Kidney capillary endothelial cell (primary cell): ENCODE data around the gene CCDC17.

Experiments
- DNase-seq: peaks from one replicate; pipeline ENCODE4 v3.0.0-alpha.2; 2018; ENCODE audit warnings: low spot score

Gene CCDC17

DNA sequence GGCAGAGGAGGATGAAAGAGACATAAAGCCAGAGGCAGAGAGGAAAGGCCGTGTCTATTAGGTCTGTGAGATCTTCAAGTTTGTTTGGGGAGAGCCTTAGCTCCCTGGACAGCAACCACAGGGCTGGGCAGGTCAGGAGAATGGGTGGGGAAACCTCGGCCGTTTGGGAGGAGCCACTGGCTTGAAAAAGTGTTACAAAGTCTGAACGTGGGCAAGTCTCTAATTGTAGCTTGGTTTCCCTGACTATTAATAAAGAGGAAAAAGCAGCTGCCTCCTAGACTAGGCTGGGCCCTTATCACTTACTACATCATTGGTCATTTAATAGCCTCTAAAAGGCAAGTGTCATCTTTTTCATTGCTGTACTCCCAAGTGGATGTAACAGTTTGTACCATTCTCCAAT lies at the start of gene CCDC17:
Gene CCDC17, minus strand, starts transcription at position 83 of the 400 bp plus-strand sequence. CDS start 145 bp downstream, outside the sequence.
- no peak for DNase-seq

DNA sequence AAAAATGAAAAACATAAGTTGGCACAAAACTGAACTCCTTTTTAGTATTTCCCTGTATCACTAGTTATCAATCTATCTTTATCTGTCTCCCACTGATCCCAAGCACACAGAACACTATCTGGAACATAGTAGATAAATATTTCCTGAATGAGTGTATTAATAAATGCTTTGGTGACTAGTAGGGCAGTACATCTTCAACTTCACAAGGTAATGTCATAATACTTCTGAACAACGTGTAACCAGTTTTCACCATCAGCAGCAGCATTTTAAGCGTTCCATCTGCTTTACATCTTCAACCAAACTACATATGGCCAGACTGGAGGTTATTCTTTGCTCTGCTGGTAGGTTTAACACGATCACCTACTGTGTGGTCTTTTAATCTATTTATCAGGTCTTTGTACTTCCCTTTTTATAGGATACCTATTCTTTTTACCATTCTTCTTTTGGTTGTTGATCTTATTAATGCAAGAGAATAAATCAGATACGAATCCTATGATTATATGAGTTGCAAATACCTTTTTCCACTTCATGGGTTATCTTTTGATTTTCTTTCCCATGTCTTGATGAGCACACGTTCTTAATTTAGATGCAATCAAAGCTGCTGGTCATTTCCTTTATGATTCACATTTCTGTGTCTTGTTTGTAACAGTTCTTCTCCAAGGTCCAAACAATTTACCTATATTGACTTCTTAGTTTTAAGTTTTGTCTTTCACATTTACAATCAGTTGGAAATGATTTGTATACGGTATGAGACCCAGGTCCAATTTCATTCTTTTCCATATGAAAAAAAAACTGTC lies 46.2 kb upstream of the CCDC17 start:
- DNase-seq: peak; percentile 31

DNA sequence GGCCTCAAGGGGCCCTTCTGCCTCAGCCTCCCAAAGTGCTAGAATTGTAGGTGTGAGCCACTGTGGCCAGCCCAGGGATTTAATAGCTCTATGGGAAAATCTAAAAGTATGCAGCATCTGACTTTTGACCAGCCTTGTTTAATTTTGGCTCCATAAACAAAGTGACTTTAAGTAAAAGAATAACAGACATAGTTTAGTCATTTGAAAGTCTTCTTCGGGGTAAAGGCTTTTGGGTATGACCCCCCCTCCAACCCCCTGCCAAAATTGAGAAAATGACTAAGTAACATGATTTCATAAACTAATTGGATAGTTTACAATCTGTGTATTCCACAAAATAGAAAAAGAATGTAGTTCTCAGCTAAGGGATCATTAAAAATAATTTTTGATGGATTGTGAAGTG lies 45.5 kb upstream of the CCDC17 start:
- DNase-seq: no peak

GRCh38 chr1:45668526-45668925 lies 44.7 kb upstream of the CCDC17 start:
- DNase-seq: no peak

GRCh38 chr1:45667321-45668111 lies 43.7 kb upstream of the CCDC17 start:
- DNase-seq: no peak

- DNase-seq: no peak
These were observed 43.0 kb upstream of the CCDC17 start for GRCh38 chr1:45666836-45667235.

- no peak for DNase-seq
These were observed 36.5 kb upstream of the CCDC17 start for GRCh38 chr1:45660336-45660735.

DNA sequence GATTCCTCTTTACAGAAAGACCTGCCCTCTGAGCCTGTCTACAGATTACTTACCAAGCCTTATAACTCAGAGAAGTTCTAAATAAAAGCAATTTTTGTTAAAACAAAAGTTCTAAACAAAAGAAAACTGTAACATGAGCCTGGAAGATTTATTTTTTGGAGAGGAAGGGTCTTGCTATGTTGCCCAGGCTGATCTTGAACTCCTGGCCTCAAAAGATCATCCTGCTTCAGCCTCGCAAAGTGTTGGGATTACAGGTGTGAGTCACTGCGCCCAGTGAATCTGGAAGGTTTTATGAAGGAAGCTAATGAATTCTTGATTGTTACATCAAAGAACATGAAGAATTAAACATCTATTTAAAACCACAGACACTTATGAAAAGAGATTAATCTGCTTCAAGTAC lies 35.4 kb upstream of the CCDC17 start:
- DNase-seq: no peak

GRCh38 chr1:45658171-45658570 lies 34.3 kb upstream of the CCDC17 start:
- no peak for DNase-seq

- DNase-seq: no peak
These were observed 32.8 kb upstream of the CCDC17 start for GRCh38 chr1:45656573-45657226.

DNA sequence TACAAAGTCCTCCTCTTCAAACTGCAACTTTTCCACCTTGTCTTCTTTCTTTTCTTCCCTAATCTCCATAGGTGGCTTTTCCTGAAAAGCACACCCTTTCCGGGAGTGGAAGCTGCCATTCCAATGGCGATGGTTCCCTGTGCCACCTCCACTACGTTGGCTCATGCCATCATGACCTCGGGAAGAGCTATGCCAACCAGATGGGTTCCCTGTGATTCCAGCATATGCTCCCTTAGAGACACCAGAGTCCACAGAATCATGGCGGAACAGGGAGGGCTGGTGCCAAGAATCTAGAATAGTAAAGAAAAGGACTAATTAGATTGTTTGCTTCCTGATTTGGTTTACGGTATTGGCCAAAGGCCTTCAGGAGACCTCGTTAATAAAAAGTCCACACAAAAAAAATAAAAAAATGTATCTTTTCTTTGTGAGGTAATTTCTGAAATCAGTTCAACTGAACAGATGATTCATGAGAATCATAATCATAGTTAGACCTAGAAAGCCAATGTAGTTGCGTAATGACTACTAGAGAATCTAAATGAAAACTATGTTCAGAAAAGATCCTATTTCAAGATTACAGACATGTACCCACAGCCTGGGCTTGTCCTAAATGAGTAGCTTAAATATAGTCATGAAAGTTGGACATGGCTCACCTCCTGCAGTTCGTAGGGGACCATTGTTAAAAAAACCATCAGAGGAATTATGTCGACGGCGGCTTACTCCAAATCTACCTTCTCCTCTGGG lies 30.9 kb upstream of the CCDC17 start:
- DNase-seq: no peak

- DNase-seq: no peak
These were observed 23.6 kb upstream of the CCDC17 start for GRCh38 chr1:45647248-45648021.

- no peak for DNase-seq
These were observed 20.8 kb upstream of the CCDC17 start for GRCh38 chr1:45644661-45645060.

DNA sequence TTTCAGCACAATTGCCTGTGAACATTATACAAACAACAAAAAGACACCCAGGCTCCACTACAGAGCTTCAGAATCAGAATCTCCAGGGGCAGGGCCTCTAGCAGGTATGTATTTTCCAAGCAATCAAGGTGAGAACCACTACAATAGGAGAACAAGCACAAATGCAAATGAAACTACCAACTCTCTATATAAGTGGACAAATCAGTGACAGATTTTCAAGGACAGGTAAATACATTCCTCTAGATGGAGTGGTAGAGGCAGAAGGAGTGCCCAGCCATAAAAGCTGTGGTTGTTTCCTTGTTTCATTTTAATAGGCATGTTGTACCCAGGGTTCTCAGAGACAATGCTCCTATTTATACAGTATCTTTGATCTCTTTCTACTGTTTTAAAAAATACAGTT lies 20.1 kb upstream of the CCDC17 start:
- no peak for DNase-seq

DNA sequence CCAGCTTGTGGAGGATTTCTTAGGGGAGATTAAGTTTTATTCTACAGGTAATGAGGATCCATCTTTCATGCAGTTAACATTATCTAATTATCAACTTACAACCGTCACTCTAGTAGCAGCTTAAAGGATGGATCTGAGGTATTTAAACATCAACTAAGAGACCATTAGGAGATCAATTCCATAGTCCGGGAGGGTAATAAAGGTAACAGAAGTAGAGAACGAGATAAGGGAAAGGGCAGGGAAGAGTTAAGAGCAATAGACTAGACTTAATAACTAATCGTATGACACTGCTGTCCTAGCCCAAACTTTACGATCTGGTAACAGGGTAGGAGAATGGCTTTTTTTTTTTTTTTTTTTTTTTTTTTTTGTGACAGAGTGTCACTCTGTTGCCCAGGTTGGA lies 19.5 kb upstream of the CCDC17 start:
- no peak for DNase-seq

DNA sequence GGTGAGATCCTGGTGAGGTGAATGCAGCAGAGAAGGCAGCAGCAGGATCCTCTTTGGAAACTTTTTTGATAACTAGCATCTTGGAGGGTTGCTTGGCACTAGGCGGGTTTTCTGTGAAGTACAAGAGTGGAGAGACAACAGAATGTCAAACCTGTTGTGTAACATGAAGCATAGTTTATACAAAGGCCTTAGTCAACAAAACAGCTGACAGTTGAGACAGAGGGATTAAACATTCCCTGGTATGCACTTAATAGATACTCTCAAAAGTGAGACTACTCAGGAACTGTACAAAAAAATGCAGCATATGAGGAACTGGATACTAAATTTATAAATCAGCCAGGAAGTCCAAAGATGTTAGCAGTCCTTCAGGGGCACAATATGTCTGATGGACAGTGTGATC lies 16.4 kb upstream of the CCDC17 start:
- no peak for DNase-seq

DNA sequence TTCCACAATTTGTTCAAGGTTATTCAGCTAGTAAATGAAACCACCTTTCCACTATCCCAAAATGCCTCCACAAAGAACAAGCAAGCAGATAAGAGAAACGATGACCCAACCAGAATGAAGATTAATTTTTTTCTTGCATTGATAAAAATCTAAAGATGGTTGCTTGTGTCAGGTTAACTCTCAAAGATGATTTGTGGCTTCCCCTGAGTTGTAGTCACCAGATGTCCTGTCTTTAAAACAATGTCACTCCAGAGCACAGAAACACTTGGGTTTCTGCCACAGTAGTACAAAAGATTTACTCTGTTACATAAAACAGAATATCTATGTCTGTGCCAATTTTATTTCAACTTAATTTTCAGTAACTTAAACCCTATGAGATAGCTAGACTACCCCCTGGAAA lies 11.4 kb upstream of the CCDC17 start:
- DNase-seq: no peak

DNA sequence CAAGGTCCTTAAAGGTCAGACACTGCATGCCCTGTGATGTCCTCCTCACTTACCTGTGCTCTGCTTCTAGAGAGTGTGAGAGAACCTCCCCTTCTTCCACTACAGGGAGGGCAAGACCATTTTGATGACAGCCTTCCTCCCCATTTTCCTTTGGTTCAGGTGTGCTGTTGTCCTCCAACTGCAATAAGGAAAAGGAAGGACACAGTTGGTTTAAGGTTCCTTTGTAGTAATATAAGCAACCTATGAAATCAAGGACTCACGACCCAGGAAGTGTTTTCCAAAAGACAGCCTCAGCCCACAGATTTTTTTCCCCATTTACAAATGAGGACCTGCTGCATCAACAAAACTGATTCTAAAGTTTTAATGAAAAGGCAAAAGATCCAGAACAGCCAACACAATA lies 6.6 kb upstream of the CCDC17 start:
- DNase-seq: no peak

DNA sequence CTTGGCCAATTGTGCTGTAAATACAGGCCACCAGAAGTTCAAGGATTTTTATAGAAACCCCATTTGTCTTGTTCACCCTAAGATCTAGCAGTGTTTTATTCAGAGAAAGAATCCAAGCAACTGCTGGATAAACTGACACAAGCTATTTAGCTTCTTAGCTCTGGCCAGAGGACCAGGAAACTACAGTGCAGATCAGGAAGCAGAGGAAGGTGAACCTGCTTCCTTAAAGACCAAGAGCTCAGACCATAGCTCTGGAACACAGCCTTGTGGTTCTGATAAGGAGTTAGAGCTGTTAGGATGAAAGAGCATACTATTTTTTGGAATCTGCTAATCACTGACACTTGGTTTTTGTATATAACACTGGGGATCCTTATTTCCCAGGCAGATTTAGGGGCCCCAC lies 5.2 kb upstream of the CCDC17 start:
- DNase-seq: no peak

- no peak for DNase-seq
These were observed 1.1 kb downstream of the CCDC17 start for GRCh38 chr1:45622524-45623394.
